GM19099 (cell line): ENCODE results near the gene MYO5A.

ENCODE experiments used
- POLR2A ChIP-seq: IDR thresholded peaks from 3 replicates; pipeline ENCODE4 v1.6.1; 2011; ENCODE audit warnings: low read depth; ENCODE audit not compliant: insufficient read length; ENCODE audit errors: extremely low read depth

MYO5A gene

DNA sequence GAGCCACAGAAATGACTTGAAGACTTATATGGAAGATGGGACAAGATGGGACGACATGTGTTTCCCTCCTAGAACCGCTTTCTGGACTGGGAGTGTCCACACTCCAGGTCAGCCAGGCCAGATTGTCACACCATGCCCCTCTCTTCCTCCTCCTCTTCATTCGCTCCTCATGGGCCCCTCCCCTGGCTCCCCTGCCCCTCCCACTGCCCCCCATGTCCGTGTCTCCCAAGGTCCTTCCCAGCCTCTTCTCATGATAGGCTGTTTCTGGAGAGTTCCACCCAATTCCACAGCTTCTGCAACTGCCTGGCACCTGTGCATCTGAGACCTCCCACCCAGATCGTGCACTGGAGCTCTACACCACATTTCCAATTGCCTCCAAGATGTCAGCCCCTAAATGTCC lies 239.7 kb downstream of the MYO5A start:
- TF ChIP-seq POLR2A: no peak

DNA sequence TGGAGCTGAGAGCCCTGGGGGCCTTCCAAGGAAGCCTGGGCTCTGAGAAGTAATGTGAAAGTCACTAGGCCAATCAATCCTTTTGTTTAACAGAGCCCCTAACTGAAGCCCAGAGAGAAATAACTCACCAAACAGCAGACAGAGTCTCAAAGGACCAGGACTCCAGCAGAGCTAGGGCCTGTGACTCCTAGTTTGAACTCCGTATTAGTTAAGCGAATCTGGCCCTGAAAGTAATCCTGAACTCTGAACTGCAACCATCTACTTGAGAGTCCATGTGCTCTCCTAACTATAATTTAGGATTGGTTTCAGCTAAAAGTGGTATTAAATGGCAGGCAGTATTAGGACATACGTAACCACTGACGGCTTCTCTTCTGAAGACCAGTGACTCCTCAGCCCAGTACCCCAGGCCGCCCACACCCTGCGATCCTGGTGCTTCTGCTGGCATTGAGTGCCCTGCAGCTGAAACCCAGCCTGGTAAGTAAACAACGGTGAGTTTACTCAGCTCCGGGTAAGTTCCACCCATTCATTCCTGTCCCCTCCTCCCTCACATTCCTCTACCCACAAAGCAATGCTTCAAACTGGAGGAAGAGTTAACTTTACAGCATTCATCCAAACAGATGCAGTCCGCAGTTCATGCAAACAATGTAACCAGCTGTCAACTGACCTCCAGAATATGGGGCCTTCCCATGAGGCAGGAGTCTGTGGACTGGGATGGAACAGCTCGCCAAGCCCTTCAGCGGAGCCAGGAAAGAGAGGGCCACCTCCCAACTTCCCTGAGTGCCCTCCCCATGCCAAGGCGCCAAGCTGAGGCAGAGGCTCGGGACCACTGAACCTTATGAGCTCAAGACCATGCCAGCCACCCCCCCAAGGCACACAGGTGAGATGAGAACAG lies 240.4 kb downstream of the MYO5A start:
- no peak for TF ChIP-seq POLR2A

DNA sequence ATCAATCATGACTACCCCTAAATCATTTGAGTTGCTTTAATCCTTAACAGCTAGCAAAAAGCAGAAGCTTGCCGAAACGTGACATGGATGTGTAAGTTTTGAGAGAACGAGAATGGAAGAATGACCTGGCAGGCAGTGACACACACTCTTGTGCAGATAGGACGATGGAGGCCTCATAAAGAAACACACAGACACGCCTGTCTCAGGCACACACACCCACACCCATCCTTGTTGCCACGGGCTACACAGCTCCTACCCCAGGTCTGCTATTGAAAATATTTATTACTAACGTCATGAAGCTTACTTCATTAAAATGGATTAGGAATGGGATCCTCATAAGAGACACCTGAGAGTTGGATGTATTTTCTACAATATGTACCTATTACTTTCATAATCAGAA lies 241.6 kb downstream of the MYO5A start:
- TF ChIP-seq POLR2A: no peak

DNA sequence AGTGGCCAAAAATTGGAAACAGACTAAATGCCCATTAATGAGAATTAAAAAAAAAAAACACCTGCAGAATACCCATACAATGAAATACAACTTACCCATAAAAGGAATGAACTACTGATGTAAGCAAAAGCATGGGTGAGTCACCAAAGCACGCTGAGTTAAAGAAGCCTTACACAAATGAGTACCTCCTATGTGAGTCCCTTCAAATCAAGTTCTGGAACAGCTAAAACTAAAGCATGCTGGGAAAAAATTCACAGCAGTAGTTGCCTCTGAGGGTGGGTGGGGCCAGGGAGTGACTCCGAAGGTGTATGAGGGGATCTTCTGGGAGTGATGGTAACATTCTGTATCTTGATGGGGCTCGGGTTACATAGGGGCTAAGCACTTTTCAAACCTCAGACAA lies 244.5 kb downstream of the MYO5A start:
- TF ChIP-seq POLR2A: no peak

DNA sequence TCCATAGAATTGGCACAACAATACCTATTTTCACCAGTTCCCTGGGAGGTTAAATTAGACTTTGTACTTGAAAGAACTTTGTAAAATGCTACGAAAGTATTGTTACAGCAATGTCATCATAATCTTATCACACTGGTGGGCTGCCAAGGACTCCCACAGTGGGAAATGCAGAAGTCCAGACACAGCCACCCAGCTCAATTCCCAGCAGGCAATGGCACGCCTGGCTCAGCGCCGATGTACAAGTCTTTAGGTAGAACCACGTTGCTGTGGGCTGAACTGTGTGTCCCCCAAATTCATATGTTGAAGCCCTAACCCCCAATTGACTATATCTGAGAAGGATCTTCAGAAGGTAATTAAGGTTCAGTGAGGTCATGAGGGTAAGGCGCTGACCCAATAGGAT lies 245.4 kb downstream of the MYO5A start:
- no peak for TF ChIP-seq POLR2A

DNA sequence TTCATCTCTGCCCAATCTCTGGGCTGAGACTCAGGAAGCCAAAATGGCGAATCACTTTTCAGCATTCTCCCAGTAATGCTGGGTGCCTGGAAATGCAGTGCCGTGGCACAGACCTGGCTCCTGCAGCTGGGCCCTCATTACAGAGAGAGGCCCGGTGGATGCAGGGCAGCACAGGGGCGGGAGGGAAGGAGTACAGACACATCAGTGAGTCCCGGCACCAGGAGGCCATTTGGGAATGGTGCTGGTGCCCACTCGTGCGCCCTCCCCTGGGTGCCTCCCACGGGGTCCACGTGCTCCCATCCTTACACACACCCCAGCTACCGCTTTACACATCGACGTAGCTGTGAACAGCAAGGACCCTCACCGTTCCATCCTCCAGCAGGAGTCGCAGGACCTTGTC lies 246.3 kb downstream of the MYO5A start:
- TF ChIP-seq POLR2A: no peak

DNA sequence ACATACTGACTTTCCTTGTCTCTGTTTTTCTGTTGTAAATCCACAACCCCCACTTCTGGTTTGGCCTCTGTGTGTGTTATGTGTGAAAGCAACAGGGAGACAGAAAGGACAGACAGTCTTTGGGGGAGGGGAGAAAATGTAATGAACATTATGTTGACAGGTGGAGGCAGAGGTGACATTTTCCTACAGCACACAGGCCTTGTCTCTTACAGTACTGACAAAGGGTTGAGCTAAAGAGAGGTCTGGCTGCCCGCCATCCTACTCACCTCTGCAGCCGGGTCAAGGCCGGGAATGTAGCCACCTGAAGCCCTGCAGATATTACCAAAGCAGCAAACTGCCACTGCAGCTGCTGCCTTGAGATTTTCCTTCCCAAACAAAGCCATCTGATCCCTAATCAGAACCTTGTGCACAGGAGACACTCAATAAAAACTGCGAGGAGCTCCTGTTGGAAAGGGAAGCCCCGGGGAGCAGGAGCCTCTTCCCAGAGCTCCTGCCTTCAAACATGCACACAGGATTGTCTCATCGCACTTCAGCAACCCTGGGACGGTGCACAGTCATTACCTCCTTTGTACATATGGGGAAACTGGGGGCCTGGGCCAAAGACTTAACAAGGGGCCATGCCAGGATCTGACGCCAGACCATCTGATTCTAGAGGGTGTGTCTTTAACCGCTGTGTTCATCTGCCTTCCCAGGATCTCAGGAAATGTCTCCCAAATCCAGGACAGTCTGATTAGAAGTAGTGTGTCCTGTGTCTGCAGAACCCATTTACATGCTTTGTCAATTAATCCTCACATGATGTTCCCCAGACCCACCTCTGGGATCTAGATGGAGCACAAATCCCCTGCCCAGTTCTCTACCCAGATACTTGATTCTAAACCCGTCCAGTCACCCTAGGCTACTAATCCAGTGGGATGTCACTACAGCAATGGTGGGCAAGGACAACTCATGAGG lies 247.3 kb downstream of the MYO5A start:
- TF ChIP-seq POLR2A: no peak

DNA sequence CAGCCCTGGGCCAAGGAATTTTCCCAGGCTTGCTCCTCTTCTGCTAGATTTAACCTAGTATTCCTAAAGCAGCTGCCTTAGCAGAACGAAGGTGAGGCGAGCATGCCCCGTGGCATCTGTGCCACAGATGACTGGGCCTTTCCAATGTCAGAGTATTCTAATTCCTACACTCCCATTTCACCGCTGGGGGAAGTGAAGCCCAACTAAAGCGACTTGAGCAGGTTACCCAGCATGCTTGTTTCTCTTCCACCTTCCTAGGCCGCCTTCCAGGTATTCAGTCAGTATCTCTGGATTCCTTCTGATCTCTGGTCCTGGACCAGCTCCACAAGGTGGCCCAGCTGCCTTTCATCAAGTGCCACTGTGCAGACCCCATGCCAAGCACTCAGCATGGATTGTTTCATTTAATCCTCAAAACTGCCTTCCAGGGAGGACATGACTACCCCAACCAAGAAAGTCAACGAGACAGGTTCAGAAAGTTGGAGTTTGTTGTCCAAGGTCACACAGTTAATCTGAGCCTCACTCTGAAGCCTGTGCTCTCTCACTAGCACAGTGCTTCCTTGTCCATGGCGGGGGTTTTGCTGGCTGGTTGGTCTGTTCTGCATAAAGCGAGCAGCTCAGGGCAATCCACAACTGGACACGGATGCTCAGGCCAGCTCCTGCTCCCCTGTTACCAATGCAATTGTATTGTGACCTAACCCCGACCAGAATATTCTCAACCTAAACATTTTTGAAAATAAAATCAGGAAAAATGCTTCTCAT lies 248.2 kb downstream of the MYO5A start:
- TF ChIP-seq POLR2A: no peak

DNA sequence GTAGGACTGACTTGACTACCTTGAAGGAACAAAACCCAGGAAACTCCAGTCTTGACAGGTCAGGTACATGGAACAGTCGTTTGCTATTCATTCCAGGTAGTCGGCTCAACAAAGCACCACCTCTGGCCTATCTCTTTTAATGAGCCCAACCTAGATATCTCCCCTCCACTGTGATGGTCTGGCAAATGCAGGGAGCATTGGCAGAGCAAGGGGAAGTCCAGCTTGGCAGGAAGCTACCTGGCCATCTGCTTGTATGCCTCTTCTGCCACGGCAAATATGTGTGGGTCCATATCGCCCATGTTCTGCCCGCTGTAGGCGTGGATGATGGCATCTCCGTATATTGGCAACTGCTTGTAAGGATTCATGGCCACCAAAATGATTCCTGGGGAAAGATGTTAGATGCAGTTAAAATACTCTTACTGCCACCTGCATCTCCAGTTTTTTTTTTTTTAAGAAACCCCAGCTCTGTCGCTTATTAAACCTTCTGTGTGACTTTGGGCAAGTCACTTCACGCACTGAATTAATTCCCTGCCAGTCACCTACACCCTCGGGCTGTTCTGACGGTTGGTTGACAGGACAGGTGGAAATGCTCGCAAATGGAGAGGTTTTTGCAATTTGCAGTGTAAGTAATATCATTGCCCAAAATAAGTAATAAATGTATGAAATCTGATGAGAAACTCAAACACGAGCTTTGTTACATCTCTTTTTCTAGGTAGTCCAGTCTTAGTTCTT lies 249.9 kb downstream of the MYO5A start:
- TF ChIP-seq POLR2A: no peak

DNA sequence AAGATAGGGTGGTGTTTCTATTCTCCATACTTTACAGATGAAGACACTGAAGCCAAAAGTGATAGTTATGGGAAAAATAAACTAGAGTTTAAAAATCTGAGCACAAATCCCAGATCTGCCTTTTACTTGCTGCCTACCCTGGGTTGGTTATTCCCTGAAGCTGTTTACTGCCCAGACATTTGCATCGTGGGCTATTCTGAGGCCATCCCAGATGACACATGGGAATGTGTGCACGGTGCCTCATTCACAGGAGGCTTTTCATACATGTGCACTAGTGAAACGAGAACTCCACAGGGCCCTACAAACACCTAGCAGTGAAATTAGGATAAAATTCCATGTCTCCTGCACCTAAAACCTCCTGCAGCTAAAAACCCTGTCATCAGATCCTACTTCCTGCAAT lies 250.5 kb downstream of the MYO5A start:
- no peak for TF ChIP-seq POLR2A

DNA sequence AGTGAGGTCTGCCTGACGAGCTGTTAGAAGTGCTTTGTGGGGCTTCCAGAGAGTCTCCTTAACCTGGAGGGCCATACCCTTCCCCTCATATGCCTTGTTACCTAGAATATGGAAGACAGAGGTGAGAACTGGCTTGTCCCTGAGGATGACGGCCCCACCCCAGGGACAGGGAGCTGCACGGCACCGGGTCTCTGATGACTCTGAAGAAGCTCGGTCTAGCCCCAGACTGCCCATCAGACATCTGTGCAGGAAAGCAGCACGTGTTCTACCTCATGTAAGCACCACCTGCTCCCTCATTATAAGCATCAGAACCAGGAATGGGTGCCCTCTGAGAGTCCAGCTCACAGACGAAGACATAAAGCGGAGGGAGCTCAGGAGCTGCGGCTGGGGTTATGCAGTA lies 251.1 kb downstream of the MYO5A start:
- TF ChIP-seq POLR2A: no peak

DNA sequence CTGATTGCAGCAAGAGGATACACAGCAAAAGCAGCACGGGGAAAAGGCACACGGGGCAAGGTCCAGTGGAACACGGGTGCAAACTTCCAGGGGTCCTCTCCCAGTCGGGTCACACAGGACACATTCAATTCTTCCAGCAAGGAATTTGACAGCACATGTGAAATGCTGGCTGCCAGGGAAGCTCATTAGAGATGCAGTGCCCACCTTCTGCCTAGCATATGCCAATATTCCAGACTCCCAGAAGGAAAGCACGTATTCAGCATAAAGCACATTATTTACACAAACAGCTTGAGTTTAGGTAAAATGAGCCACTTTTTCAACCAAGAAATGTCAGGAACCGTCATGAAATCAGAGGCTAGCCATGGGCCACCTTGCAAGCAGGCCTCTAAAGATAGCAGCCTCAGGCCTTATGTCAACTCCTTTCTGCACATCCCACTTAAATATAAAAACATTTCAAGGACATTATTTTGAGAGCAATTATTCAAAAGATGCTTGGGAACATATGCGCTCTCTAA lies 252.4 kb downstream of the MYO5A start:
- no peak for TF ChIP-seq POLR2A

DNA sequence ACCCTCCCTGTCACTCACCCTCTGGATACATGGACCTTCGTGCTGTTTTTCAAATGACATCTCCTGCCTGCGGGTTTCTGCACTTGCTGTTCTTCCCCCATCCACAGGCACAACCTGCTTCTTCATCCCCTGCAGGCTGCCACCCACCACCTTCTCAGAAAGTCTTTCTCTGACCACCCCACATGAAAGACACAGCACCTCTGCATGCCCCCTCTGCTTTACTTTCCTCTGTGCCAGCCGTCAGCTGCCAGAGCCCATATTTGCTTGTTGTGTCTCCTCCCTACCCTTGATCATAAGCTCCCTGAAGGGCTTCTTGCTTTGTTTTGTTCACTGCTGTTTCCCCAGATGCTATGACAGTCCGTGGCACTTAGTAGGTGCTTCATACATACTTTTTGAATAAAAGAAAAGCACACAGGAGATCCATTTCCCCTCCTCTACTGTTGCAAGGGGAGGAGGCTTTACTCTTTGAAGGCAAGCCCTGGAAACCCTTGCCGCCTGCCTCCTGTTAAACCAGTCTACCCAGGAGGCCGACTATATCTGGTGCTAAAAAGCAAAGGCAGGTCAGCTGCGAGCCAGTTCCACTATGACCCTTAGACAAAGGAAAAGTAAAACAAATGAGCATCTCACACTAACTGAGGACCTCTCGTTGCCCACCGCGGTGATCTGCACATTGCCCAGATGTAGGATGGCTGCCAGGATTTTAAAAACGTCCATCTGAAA lies 265.0 kb downstream of the MYO5A start:
- TF ChIP-seq POLR2A: no peak

DNA sequence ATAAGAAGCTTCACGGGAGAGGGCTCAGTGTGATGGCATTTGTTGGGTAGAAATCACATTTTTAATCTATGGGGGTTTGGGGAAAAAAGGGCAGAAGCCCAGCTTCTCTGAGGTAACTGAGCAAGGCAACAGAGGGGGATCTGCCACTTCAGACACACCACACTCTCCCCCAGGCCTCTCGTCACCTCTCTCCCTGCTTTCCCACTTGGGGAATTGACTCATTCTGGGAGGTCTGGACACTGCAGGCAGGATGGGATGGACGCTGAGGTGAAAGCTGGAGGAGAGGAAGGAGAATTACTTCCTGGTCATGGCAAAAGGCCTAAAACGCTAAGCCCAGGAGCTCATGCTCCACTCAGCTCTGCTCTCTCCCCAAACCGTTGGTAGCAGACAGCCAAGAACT lies 266.3 kb downstream of the MYO5A start:
- TF ChIP-seq POLR2A: no peak
